Left lung (tissue), 10 donors: ENCODE results near the gene ADAMTSL5. TPM values are rescaled to one million over a fixed set of nuclear protein-coding genes. Genes with fewer than 3 reads are reported as not detected.

Source experiments
- ATAC-seq: fragments of 200-7000 bp; cut with Tn5 transposase; one replicate; pipeline ENCODE4 v1.9.1; 2020; ENCODE audit warnings: moderate library complexity
- DNase-seq, 4 donors: peaks; one replicate each; pipeline ENCODE4 v3.0.0-alpha.2; 2013 to 2020
- H3K27ac ChIP-seq, 2 donors: fragments of 200-600 bp; sonication (generic) in 1 of 2; one replicate each; pipeline versions ENCODE4 v1.5.0 to v1.8.0; 2020 to 2021
- H3K27me3 ChIP-seq, 2 donors: fragments of 200-600 bp; sonication (generic) in 1 of 2; one replicate each; pipeline versions ENCODE4 v1.5.0 to v1.8.0; 2020 to 2021
- H3K36me3 ChIP-seq, 2 donors: fragments of 200-600 bp; sonication (generic) in 1 of 2; one replicate each; pipeline versions ENCODE4 v1.5.0 to v1.8.0; 2020 to 2021
- H3K4me1 ChIP-seq, 2 donors: fragments of 200-600 bp; one replicate each; pipeline ENCODE4 v1.8.0; 2021
- H3K4me3 ChIP-seq, 2 donors: fragments of 200-600 bp; sonication (generic) in 1 of 2; one replicate each; pipeline versions ENCODE4 v1.5.0 to v1.8.0; 2020 to 2021; ENCODE audit warnings: mild to moderate bottlenecking in 1 of 2
- H3K9me3 ChIP-seq, 2 donors: fragments of 200-600 bp; sonication (generic) in 1 of 2; one replicate each; pipeline versions ENCODE4 v1.5.0 to v1.8.0; 2020 to 2021
- intact Hi-C, 2 donors: fragments of 100-400 bp; cut with DNase I; formaldehyde crosslinking; loops; one replicate each; pipeline versions ENCODE4 v1.11.2 to v1.14.2; 2022
- polyA plus RNA-seq, 6 donors: library from polyadenylated mRNA; unstranded; fragments of 120-200 nt; gene quantifications; one replicate each; pipeline ENCODE4 v1.2.1, GENCODE V29; 2013; ENCODE audit not compliant: insufficient read length in 6 of 6
- total RNA-seq, 2 donors: library from RNA; stranded (reverse); fragmentation: NEBNext Ultra II Directional; extraction: Animal tissue kit (Norgen Biotek cat#: 25700); gene quantifications; one replicate each; pipeline ENCODE4 v1.2.1, GENCODE V29; 2021
- TF ChIP-seq, protein P1 (sequence below), 2 donors: fragments of 200-600 bp; sonication (generic) in 1 of 2; IDR thresholded peaks; one replicate each; pipeline versions ENCODE4 v1.5.0 to v1.8.0; 2021; ENCODE audit warnings: antibody characterized with exemption in 2 of 2
- donor health status: DM: no; HTN: yes; CAD: no.
- donor health status: DM: no; HTN: no; CAD: no.

Gene ADAMTSL5
- total and polyA plus RNA-seq, 8 donors: 0.32 to 5.3 (median 0.60) TPM

DNA sequence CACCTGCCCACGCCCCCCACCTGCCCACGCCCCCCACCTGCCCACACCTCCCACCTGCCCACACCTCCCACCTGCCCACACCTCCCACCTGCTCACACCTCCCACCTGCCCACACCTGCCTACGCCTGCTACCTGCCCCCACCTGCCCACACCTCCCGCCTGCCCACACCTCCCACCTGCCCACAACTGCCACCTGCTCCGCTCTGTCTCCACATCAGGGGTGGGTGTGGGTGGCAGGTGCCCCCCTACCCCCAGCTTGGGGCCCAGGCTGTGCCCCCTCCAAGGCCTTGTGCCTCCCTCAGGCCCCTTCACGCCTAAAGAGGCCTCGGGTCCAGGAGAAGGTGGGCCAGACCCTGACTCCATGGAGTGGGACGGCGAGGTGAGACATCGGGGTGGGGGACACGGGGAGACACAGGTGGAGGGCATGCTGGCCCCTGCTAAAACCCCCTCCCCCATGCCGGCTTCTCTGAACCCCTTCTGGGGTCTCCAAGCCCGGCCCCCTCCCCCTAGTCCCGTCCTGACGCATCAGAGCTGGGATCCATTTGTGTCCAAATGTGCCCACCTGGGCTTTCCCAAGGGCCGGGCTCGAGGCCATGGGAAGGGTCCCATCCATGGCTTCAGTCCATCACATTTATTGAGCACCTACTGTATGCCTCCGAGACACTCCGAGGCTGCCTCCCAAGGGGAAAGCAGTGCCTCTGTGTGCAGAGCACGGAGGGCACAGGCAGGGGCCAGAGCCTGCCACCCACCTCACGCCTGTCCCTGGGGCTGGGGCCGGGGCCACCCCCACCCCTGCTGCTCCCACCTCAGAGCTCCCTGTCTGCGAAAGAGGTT lies 16.0 kb upstream of the ADAMTSL5 start:
- no peaks in the 10 kb centered on the region for H3K9me3 ChIP-seq
- peaks cover 0 to 4% of the 10 kb centered on the region in 2 donors for H3K4me1 ChIP-seq
- DNase-seq: no peak
- no peak for ATAC-seq
- peaks cover 20 to 97% of the 10 kb centered on the region in 2 donors for H3K27me3 ChIP-seq
- intact Hi-C loops: no loop called here
- no peak overlapping the region for H3K4me3 ChIP-seq
- no peaks in the 10 kb centered on the region for H3K36me3 ChIP-seq
- H3K27ac ChIP-seq: no peak overlapping the region
- TF ChIP-seq, protein P1, sequence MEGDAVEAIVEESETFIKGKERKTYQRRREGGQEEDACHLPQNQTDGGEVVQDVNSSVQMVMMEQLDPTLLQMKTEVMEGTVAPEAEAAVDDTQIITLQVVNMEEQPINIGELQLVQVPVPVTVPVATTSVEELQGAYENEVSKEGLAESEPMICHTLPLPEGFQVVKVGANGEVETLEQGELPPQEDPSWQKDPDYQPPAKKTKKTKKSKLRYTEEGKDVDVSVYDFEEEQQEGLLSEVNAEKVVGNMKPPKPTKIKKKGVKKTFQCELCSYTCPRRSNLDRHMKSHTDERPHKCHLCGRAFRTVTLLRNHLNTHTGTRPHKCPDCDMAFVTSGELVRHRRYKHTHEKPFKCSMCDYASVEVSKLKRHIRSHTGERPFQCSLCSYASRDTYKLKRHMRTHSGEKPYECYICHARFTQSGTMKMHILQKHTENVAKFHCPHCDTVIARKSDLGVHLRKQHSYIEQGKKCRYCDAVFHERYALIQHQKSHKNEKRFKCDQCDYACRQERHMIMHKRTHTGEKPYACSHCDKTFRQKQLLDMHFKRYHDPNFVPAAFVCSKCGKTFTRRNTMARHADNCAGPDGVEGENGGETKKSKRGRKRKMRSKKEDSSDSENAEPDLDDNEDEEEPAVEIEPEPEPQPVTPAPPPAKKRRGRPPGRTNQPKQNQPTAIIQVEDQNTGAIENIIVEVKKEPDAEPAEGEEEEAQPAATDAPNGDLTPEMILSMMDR (IDR thresholded peaks at IDR 0.05): no peak

DNA sequence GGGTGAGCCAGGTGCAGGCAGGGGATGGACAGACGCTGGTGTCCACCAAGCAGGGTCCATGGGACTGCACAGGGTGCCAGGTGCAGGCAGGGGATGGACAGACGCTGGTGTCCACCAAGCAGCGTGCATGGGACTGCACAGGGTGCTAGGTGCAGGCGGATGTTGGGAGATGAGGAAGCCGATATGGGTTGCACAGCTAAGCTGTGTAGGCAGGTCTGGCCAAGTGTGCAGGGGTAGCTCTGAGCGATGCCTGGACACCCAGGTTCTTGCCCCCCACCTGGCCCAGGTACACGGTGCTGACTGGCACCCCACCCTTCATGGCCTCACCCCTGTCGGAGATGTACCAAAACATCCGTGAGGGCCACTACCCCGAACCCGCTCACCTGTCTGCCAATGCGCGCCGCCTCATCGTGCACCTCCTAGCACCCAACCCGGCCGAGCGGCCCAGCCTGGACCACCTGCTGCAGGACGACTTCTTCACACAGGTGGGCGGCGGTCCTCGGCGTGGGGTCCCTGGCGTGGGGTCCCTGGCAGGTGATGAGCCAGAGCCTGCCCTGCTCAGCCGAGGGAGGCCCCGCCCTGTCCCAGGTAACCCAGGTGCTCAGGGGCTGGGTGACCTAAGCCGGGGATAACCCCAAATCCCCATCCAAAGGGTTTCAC lies 15.0 kb upstream of the ADAMTSL5 start:
- no peak for ATAC-seq
- DNase-seq: peak in 1 of 4 donors; percentile 79
- H3K27ac ChIP-seq: no peak overlapping the region
- H3K27me3 ChIP-seq: peaks cover 30 to 97% of the 10 kb centered on the region in 2 donors
- no peak overlapping the region for H3K4me3 ChIP-seq
- TF ChIP-seq, protein P1 (IDR thresholded peaks at IDR 0.05): no peak
- no peaks in the 10 kb centered on the region for H3K9me3 ChIP-seq
- H3K36me3 ChIP-seq: no peaks in the 10 kb centered on the region
- peaks cover 0 to 6% of the 10 kb centered on the region in 2 donors for H3K4me1 ChIP-seq
- intact Hi-C loops: no loop called here

DNA sequence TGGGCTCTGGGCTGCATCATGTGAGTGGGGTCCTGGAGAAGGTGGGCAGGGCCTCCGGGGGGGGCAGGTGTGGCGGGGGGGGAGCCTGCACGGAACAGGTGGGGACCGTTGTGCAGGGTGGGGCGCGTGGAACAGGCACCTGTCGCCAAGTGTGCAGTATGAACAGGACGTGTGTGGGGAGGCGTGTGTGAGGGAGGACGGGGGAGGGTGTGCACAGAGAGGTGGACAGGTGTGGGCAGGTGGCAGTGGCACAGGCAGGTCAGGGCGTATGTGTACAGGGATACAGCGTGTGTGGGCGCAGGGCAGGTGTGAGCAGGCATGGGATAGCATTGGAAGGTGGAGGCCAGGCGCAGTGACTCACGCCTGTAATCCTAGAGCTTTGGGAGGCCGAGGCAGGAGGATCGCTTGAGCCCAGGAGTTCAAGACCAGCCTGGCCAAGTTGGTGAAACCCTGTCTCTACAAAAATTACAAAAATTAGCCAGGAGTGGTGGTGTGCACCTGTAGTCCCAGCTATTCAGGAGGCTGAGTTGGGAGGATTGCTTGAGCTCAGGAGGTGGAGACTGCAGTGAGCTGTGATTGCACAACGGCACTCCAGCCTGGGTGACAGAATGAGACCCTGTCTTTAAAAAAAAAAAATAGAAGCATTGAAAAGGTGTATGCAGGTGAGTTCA lies 14.3 kb upstream of the ADAMTSL5 start:
- Histone ChIP-seq H3K27me3 (peaks cover 33 to 97% of the 10 kb centered on the region in 2 donors), H3K36me3 (no peaks in the 10 kb centered on the region), H3K9me3 (no peaks in the 10 kb centered on the region), H3K4me1 (peaks cover 0 to 6% of the 10 kb centered on the region in 2 donors), H3K4me3 (no peak overlapping the region), H3K27ac (no peak overlapping the region)
- DNase-seq (no peak), ATAC-seq (no peak)
- intact Hi-C loops: no loop called here
- TF ChIP-seq, protein P1 (IDR thresholded peaks at IDR 0.05): no peak

DNA sequence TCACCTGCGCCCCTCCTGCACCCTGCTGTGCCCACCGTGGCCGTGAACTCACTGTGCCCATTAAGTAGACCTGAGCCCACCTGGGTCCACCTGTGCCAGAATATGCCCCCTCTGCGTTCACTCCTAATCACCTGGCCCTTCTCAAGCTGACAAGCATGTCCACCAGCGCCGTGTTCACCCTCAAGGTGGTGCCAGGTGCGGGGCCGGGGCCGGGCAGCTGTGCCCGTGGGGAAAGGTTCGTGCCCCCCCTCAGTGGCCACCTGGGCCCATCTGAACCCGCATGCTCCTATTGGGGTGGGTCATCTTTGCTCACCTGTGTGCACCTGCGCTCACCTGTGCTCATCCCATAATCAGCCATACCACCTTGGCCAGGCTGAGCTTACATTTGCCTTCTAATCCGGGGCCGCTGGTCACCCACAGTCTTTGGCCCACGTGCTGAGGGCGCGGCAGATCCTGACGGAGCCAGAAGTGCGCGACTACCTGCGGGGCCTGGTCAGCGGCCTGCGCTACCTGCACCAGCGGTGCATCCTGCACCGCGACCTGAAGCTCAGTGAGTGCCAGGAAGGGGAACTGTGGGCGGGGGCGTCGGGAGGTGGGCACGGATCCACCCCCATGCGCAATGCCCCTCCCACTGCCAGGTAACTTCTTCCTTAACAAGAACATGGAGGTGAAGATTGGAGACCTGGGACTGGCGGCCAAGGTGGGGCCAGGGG lies 13.4 kb upstream of the ADAMTSL5 start:
- H3K27ac ChIP-seq: no peak overlapping the region
- DNase-seq (peak in 1 of 4 donors; percentile 72), ATAC-seq (no peak)
- intact Hi-C loops: no loop called here
- no peaks in the 10 kb centered on the region for H3K36me3 ChIP-seq
- TF ChIP-seq, protein P1 (IDR thresholded peaks at IDR 0.05): no peak
- H3K9me3 ChIP-seq: no peaks in the 10 kb centered on the region
- peaks cover 0 to 6% of the 10 kb centered on the region in 2 donors for H3K4me1 ChIP-seq
- peaks cover 33 to 97% of the 10 kb centered on the region in 2 donors for H3K27me3 ChIP-seq
- no peak overlapping the region for H3K4me3 ChIP-seq
